Epidermal melanocyte (primary cell): ENCODE results near the gene PLK3.

ENCODE experiments used
- DNase-seq: peaks from one replicate; pipeline ENCODE4 v3.0.0; 2011; ENCODE audit warnings: low spot score; ENCODE audit not compliant: insufficient read length

The PLK3 gene

DNA sequence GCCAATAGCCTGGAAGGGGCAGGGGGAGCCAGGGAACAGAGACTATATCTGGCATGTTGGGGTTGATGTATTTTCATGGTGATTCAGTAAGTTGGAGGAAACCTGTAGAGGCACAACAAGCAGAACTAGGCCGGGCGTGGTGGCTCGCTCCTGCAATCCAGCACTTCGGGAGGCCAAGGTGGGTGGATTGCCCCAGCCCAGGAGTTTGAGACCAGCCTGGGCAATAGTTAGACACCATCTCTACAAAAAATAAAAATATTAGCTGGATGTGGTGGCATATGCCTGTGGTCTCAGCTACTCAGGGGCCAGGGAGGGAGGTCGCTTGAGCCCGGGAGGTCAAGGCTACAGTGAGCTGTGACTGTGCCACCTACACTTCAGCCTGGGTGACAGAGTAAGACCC is 53.0 kb downstream of the PLK3 start:
- DNase-seq, result no peak

DNA sequence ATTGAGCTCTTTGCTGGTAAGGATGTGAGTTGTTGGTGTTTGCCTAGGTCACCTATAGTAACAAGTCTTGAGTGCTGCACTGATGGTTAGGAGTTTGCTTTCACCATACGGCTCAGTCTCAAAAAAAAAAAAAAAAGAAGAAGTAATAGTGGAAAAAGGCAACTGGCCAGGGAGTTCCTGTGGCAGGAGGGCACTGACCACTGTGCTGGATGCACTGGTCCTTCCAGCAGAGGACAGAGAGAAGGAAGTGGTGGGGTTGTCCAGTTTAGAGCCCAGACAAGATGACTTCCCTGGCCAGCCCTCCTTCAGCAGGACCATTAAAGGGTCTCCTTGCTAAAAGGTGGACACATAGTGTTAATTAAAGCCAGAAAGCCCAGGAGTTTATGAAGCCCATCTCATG is 54.8 kb downstream of the PLK3 start:
- no peak for DNase-seq
